NCI-H1436 (cell line): ENCODE measurements around the gene NTN1.
"Not testable (repeated sequence)": the region's sequence is repeated elsewhere in the genome, so short reads cannot be mapped to it uniquely, and the experiment has no call there.

ENCODE experiments used
- DNase-seq: peaks from one replicate; lab custom pipeline; 2025; lab: John Stamatoyannopoulos, UW

Gene NTN1

DNA sequence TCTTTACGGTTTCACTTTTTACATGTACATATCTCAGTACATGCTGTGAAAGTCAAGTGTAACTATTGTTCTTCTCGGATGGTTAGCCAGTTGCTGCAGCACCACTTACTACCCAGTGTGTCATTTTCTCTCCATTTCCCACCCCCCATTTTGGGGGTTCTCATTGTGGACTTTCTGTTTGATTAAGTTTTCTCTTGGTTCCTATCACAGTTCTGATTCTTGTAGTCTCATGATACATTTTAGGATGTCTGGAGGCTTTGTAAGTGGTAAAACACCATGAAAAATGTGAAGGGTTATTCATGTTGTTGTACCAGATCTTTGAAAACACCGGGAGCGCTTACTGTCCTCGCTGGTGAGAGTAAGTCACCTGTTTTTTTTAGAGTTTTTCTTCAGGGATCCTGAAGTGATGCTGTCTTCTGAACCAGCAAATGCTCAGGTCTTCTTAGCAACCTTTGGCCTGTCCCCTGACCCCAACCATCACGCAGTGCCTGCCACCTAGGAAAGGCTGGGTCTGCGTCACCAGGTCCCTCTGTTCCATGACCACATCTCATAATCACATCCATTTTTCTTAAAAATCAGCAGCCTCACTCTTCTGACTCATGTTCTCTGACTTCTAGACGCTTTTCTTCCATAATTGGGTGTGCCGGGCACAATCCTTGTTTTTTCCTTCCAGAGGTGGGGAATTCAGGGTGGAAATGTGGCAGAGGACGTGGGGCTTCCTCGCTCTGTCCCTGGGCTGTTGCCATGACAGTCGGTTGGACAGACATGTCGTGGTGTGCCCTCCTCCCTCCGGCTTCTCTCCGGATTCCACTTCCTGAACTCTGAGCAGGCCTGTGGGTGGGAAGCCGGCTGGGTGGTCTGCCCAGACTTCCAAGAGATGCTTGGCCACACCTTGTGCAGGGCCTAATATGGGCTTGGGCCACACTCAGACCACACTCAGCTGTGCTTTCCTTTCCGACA lies 102.6 kb downstream of the NTN1 start:
- no peak for DNase-seq

- no peak for DNase-seq
Observed at GRCh38 chr17:9124554-9124935, 103.2 kb downstream of the NTN1 start.

GRCh38 chr17:9125722-9126121 lies 104.4 kb downstream of the NTN1 start:
- no peak for DNase-seq

DNA sequence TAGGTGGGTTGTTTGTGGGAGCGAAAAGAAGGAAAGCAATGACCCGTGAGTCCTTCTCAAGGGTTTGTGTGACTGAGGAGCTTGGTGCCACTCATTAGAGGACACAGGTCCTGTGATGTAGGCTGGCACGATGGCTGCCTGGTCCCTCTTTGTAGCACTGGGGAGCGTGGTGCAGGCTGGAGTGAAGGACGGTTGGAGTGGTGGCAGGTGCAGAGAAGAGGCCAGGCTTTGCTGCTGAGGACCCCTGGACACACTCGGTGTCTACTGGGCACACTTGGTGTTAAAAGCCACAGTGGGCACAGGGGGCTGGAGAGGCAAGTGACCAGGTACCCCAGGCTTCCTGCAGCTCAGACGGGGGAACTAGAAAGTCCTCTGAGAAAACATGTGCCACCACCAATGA lies 106.0 kb downstream of the NTN1 start:
- no peak for DNase-seq

DNA sequence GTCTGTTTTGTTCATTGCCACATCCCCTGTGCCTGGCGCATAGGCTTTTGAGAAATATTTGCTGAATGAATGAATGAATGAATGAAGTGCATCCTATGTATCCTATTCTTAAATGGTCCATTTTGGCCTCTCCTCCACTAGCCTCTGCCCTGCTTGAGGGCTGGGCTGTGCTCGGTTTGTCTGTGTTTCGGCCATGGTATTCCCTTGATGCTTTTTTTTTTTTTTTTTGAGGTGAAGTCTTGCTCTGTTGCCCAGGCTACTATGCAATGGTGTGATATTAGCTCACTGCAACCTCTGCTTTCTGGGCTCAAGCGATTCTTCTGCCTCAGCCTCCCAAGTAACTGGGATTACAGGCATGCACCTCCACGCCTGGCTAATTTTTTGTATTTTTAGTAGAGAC lies 110.1 kb downstream of the NTN1 start:
- DNase-seq: no peak

DNA sequence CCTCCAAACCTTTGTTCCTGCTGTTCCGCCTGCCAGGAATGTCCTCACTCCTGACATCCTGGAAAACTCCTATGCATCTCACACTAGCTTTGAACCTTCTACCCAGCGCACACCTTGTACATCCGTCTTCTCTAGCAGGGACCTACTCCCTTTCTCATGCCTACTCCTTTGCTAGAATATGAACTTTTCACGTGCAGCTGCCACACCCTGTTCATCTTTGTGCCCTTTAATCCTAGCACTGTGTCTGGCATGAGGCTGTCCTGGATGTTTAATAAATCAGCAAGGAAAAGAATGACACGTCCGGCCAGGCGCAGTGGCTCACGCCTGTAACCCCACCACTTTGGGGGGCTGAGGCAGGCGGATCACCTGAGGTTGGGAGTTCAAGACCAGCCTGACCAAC lies 111.0 kb downstream of the NTN1 start:
- DNase-seq: no peak

- no peak for DNase-seq
Observed at GRCh38 chr17:9132944-9133610, 111.8 kb downstream of the NTN1 start.

DNA sequence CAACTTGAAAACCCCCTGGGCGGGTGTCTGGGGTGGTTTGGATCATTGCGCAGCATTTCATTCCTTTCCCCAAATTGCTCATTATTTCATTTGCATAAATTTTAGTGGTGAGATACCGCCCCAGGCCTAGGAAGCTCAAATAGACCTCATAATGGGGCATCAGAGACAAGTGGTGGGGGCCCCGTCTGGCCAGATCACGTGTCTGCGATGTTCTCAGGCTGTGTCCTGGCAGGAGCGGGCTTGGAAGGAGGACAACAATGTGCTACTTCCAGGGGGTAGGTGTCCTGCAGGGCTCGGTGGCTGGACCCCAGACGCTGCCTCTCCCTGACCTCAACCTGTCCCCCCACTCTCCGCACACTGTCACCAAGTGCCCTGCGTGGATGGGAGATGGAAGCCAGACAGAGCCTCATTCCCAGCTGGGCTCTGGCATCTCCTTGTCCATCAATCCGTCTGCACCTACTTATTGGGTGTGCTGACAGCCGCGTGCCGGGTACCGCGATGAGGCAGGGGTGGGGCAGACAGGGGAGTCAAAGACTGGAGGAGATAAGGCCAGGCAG lies 116.9 kb downstream of the NTN1 start:
- no peak for DNase-seq

DNA sequence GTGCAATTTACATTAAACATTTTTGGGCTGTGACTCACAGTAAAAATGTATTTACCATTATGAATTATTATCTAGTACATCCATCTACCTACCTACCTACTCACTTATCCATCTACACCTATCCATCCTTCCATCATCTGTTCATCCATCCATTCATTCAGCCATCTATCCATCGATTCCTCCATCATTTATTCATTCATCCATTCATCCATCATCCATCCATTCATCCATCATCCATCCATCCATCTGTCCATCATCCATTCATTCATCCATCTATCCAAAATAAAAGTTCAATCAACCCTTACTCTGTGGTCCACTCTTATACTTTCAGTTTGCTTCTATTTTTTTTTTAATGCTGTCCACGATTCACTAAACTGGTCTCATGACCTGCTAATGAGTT lies 118.4 kb downstream of the NTN1 start:
- no peak for DNase-seq

- no peak for DNase-seq
Observed at GRCh38 chr17:9140550-9141424, 119.5 kb downstream of the NTN1 start.

DNA sequence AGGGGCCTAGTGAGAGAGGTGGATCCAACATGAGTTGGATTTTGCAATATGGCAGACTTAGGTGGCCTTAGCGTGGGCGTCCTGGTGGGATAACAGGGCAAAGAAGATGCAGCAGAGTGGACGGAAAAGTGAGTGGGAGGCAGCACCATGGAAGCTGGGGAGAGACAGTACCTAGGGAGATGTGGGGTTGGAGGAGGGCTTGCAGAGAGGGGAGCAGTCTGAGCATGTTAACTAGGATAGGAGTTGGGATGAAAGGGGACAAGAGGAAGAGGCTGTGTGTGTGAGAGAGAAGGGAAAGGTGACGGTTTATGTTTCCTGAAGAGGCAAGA lies 120.1 kb downstream of the NTN1 start:
- DNase-seq: no peak

GRCh38 chr17:9142772-9143494 lies 121.6 kb downstream of the NTN1 start:
- DNase-seq: no peak

GRCh38 chr17:9144502-9145249 lies 123.4 kb downstream of the NTN1 start:
- no peak for DNase-seq

GRCh38 chr17:9146064-9146463 lies 124.8 kb downstream of the NTN1 start:
- no peak for DNase-seq

GRCh38 chr17:9148905-9149525 lies 127.7 kb downstream of the NTN1 start:
- DNase-seq: no peak

DNA sequence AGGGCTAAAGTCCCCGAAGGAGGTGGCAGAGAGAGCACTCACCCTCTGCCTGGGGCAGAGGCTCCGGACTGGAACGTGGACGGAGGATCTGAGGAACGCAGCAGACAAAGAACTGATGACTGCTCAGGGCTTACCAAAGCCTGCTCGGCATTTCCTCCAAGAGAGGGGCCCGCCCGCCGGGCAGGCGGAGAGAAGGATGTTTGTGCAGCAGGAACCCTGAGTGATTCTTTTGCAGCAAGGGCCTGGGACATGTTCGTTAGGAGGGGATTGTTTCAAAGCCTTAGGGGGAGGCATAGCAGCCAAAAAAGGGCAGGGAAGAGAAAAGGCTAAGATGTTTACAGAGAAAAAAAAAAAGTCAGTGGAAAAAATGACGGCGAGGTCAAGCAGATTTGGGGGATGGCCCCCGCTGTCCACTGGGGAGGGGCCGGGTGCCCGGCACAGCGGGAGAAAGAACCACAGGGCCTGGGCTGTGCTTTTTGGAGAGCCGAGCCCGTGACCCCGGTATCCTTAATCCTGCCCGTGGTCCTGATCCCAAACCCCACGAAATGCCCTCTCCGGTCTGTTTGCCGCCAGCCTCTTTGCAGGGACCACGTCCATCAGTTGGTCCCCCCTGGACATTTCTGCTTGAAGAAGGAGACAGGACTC lies 129.3 kb downstream of the NTN1 start:
- no peak for DNase-seq

- DNase-seq: no peak
Observed at GRCh38 chr17:9151091-9151490, 129.8 kb downstream of the NTN1 start.

DNA sequence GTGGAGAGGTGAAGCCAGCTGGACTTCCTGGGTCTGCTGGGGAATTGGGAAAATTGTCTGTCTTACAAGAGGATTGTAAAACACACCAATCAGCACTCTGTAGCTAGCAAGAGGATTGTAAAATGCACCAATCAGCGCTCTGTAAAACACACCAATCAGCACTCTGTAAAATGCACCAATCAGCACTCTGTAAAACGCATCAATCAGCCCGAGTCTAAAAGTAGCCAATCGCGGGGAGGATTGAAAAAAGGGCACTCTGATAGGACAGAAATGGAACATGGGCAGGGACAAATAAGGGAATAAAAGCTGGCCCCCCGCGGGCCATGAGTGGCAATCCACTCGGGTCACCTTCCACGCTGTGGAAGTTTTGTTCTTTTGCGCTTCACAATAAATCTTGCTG lies 130.4 kb downstream of the NTN1 start:
- DNase-seq: not testable (repeated sequence)

DNA sequence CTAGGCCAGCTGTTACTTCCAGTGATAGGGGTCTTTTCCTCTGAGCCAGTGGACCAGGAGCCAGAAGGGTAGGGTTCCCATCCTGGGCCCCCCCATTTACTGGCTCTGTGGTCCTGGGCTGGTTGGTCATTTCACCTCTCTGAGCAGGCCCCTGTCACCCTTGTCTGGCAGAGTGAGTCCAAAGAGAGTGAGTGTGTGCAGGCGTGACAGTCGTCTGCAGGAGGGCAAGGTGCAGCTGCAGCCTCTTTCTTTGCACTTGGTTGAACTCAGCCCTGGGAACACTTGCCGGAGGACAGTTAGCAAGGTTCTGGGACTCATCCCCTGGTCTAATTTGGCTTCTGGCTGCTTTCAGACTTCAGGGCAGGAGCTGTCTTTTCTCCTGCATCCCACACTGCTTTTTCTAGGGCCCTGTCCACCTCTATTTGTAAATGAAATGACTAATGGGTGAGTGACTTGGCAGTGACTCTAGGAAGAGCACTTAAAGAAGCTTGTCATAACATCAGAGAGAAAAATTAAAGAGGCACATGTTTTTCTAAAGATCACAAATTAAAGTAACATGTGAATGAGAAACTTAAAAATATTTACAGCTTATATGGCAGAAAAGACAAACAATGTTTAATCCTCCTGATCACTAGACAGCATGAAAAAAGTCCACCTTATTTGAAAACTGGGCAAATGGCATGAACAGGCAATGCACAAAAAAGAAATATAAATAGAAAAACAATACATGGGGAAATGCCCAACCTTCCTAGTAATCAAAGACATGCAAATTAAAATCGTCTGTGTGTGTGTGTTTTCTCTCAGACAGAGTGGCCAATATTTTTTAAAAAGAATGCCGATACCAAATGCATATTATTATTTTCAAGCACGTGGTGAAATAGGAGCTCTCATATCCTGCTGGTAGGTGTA lies 137.5 kb downstream of the NTN1 start:
- no peak for DNase-seq
